ENCODE measurements around the gene CCDC191. TPM values are rescaled to one million over a fixed set of nuclear protein-coding genes. Genes with fewer than 3 reads are reported as not detected.

CCDC191 gene
- total RNA-seq, 1 donor, result 4.3 TPM

- Histone ChIP-seq H3K4me1 (ENCODE audit: insufficient read depth, low read length) (peaks cover 11% of the 10 kb centered on the region), H3K4me3 (ENCODE audit: low read length) (no peak overlapping the region), H3K27me3 (ENCODE audit: insufficient read depth, low read length) (peaks cover 2% of the 10 kb centered on the region), H3K9me3 (ENCODE audit: low read depth, low read length) (no peaks in the 10 kb centered on the region)
Observed at GRCh38 chr3:113953677-113954076, 102.6 kb downstream of the CCDC191 start.

GRCh38 chr3:113952921-113953320 lies 103.4 kb downstream of the CCDC191 start:
- H3K27me3 ChIP-seq (ENCODE audit: insufficient read depth, low read length), result peaks cover 5% of the 10 kb centered on the region
- peaks cover 18% of the 10 kb centered on the region for H3K4me1 ChIP-seq (ENCODE audit: insufficient read depth, low read length)
- no peaks in the 10 kb centered on the region for H3K9me3 ChIP-seq (ENCODE audit: low read depth, low read length)
- no peak overlapping the region for H3K4me3 ChIP-seq (ENCODE audit: low read length)

GRCh38 chr3:113948015-113948917 lies 108.1 kb downstream of the CCDC191 start:
- Histone ChIP-seq H3K27me3 (ENCODE audit: insufficient read depth, low read length) (peaks cover 8% of the 10 kb centered on the region), H3K4me3 (ENCODE audit: low read length) (peak overlapping the region; percentile 58), H3K4me1 (ENCODE audit: insufficient read depth, low read length) (peaks cover 10% of the 10 kb centered on the region)

GRCh38 chr3:113947372-113948014 lies 108.8 kb downstream of the CCDC191 start, which contains the start of gene ZDHHC23:
ZDHHC23 (plus strand) TSS chr3:113948013; CDS start chr3:113948803, 790 bp downstream.
- Histone ChIP-seq H3K9me3 (ENCODE audit: low read depth, low read length) (no peaks in the 10 kb centered on the region), H3K27me3 (ENCODE audit: insufficient read depth, low read length) (peaks cover 8% of the 10 kb centered on the region), H3K4me3 (ENCODE audit: low read length) (peak within 1 kb of the TSS; percentile 58), H3K4me1 (ENCODE audit: insufficient read depth, low read length) (peaks cover 10% of the 10 kb centered on the region)

More at GRCh38 chr3:113948015-113948917, 108.1 kb downstream of the CCDC191 start:
- no peaks in the 10 kb centered on the region for H3K9me3 ChIP-seq (ENCODE audit: low read depth, low read length)

GRCh38 chr3:113946831-113947230 lies 109.5 kb downstream of the CCDC191 start:
- Histone ChIP-seq H3K4me1 (ENCODE audit: insufficient read depth, low read length) (peaks cover 10% of the 10 kb centered on the region), H3K27me3 (ENCODE audit: insufficient read depth, low read length) (peaks cover 8% of the 10 kb centered on the region), H3K9me3 (ENCODE audit: low read depth, low read length) (no peaks in the 10 kb centered on the region), H3K4me3 (ENCODE audit: low read length) (peak overlapping the region; percentile 58)

- Histone ChIP-seq H3K4me3 (ENCODE audit: low read length) (no peak overlapping the region), H3K27me3 (ENCODE audit: insufficient read depth, low read length) (no peaks in the 10 kb centered on the region), H3K9me3 (ENCODE audit: low read depth, low read length) (peaks cover 19% of the 10 kb centered on the region)
Observed at GRCh38 chr3:113927556-113927955, 128.8 kb downstream of the CCDC191 start.

GRCh38 chr3:113914646-113915045 lies 141.7 kb downstream of the CCDC191 start:
- Histone ChIP-seq H3K4me3 (ENCODE audit: low read length) (no peak overlapping the region), H3K4me1 (ENCODE audit: insufficient read depth, low read length) (no peaks in the 10 kb centered on the region), H3K27me3 (ENCODE audit: insufficient read depth, low read length) (no peaks in the 10 kb centered on the region), H3K9me3 (ENCODE audit: low read depth, low read length) (no peaks in the 10 kb centered on the region)

More at GRCh38 chr3:113927556-113927955, 128.8 kb downstream of the CCDC191 start:
- peaks cover 3% of the 10 kb centered on the region for H3K4me1 ChIP-seq (ENCODE audit: insufficient read depth, low read length)

Other genes with a start within 250 kb of the CCDC191 start
- 2.3 TPM for gene GRAMD1C, start 217.7 kb downstream of the CCDC191 start, total RNA-seq
- gene ZDHHC23, start 108.5 kb downstream of the CCDC191 start, total RNA-seq, result 6.8 TPM
- gene QTRT2, start 211 bp upstream of the CCDC191 start, total RNA-seq, result 50.8 TPM
- not detected for gene DRD3, start 122.5 kb upstream of the CCDC191 start, total RNA-seq
- 1.2 TPM for gene ZNF80, start 181.1 kb upstream of the CCDC191 start, total RNA-seq
- 4.1 TPM for gene TIGIT, start 237.5 kb upstream of the CCDC191 start, total RNA-seq